CD14-positive monocyte (primary cell): ENCODE data around the gene PVRIG. TPM values are rescaled to one million over a fixed set of nuclear protein-coding genes. Genes with fewer than 3 reads are reported as not detected.
"Not testable (repeated sequence)": the region's sequence is repeated elsewhere in the genome, so short reads cannot be mapped to it uniquely, and the experiment has no call there.

Experiments
- DNase-seq, 3 donors: peaks; one replicate each; pipeline ENCODE4 v3.0.0-alpha.2; 2011 to 2022
- H2AFZ ChIP-seq: 2 replicates; pipeline ENCODE4 v1.6.0; 2012; ENCODE audit warnings: mild to moderate bottlenecking, low read depth, low read length, inconsistent platforms; ENCODE audit not compliant: insufficient read depth, poor library complexity, severe bottlenecking
- H3K27ac ChIP-seq, 2 donors: 1 replicate in 1 of 2; 2 replicates in 1 of 2; pipeline ENCODE4 v1.5.1; 2012 to 2013; ENCODE audit warnings: low read length in 2 of 2, control low read depth in 1 of 2, inconsistent platforms in 1 of 2, low read depth in 1 of 2, mild to moderate bottlenecking in 1 of 2
- H3K27me3 ChIP-seq, 2 donors: one replicate each; pipeline versions ENCODE4 v1.6.0 to v1.6.1; 2011 to 2013; ENCODE audit warnings: low read length in 2 of 2; ENCODE audit not compliant: control insufficient read depth in 2 of 2, insufficient read depth in 2 of 2
- H3K36me3 ChIP-seq, 2 donors: replicated peaks in 1 of 2; 1 replicate in 1 of 2; 2 replicates in 1 of 2; pipeline versions ENCODE4 v1.5.1 to v1.6.1; 2012 to 2013; ENCODE audit warnings: low read length in 2 of 2, control low read depth in 1 of 2, inconsistent platforms in 1 of 2, mild to moderate bottlenecking in 1 of 2; ENCODE audit not compliant: insufficient read depth in 2 of 2, control insufficient read depth in 1 of 2
- H3K4me1 ChIP-seq, 2 donors: 1 replicate in 1 of 2; 2 replicates in 1 of 2; pipeline versions ENCODE4 v1.5.1 to v1.6.1; 2012 to 2013; ENCODE audit warnings: low read length in 2 of 2, control low read depth in 1 of 2, inconsistent platforms in 1 of 2, mild to moderate bottlenecking in 1 of 2, moderate library complexity in 1 of 2; ENCODE audit not compliant: insufficient read depth in 2 of 2, control insufficient read depth in 1 of 2
- H3K4me2 ChIP-seq: replicated peaks from 2 replicates; pipeline ENCODE3; 2012; ENCODE audit warnings: low read length, moderate library complexity, mild to moderate bottlenecking; ENCODE audit not compliant: poor library complexity, severe bottlenecking; ENCODE audit errors: extremely low read depth
- H3K4me3 ChIP-seq, 3 experiments: fragments of 200-600 bp in 1 of 3; sonication (generic) in 1 of 3; replicated peaks in 1 of 3; 1 replicate in 2 of 3; 2 replicates in 1 of 3; pipeline ENCODE4 v1.5.1; 2011 to 2013; ENCODE audit warnings: low read length in 3 of 3, mild to moderate bottlenecking in 3 of 3, control low read depth in 2 of 3, low read depth in 2 of 3, inconsistent platforms in 1 of 3, moderate library complexity in 1 of 3
- H3K79me2 ChIP-seq: 2 replicates; pipeline ENCODE4 v1.6.0; 2012; ENCODE audit warnings: mild to moderate bottlenecking, control low read depth, inconsistent platforms, low read length, moderate library complexity; ENCODE audit not compliant: insufficient read depth
- H3K9ac ChIP-seq: 2 replicates; pipeline ENCODE4 v1.6.0; 2017; ENCODE audit warnings: low read length, mild to moderate bottlenecking; ENCODE audit not compliant: insufficient read depth, poor library complexity, severe bottlenecking
- H3K9me3 ChIP-seq, 2 donors: replicated peaks in 1 of 2; 1 replicate in 1 of 2; 2 replicates in 1 of 2; pipeline versions ENCODE4 v1.5.1 to v1.6.1; 2012 to 2013; ENCODE audit warnings: low read length in 2 of 2, control low read depth in 1 of 2; ENCODE audit not compliant: control insufficient read depth in 1 of 2, insufficient read depth in 1 of 2
- H4K20me1 ChIP-seq: 2 replicates; pipeline ENCODE4 v1.6.0; 2012; ENCODE audit warnings: mild to moderate bottlenecking, low read length, control low read depth, moderate library complexity; ENCODE audit not compliant: insufficient read depth
- H3K27ac Mint-ChIP-seq, 7 donors: one replicate each; pipeline ENCODE4 v1.8.0; 2020; ENCODE audit warnings: mild to moderate bottlenecking in 7 of 7, mixed read lengths in 7 of 7, moderate library complexity in 6 of 7, inconsistent platforms in 2 of 7
- H3K27me3 Mint-ChIP-seq, 3 donors: one replicate each; pipeline ENCODE4 v1.8.0; 2021 to 2022; ENCODE audit warnings: low read depth in 3 of 3, mild to moderate bottlenecking in 3 of 3, mixed read lengths in 3 of 3, moderate library complexity in 3 of 3, inconsistent platforms in 1 of 3
- H3K36me3 Mint-ChIP-seq, 2 donors: one replicate each; pipeline ENCODE4 v1.8.0; 2020; ENCODE audit warnings: mixed read lengths in 2 of 2, inconsistent platforms in 1 of 2, mild to moderate bottlenecking in 1 of 2
- H3K4me1 Mint-ChIP-seq: one replicate; pipeline ENCODE4 v1.8.0; 2020; ENCODE audit warnings: mild to moderate bottlenecking, mixed read lengths
- H3K4me3 Mint-ChIP-seq, 2 donors: one replicate each; pipeline ENCODE4 v1.8.0; 2020; ENCODE audit warnings: mild to moderate bottlenecking in 2 of 2, mixed read lengths in 2 of 2, moderate library complexity in 1 of 2
- H3K9me3 Mint-ChIP-seq, 7 donors: one replicate each; pipeline ENCODE4 v1.8.0; 2020 to 2022; ENCODE audit warnings: mixed read lengths in 7 of 7, mild to moderate bottlenecking in 6 of 7, moderate library complexity in 6 of 7, inconsistent platforms in 2 of 7
- CTCF ChIP-seq: fragments of 200-600 bp; IDR thresholded peaks from one replicate; pipeline ENCODE4 v1.8.0; 2022; ENCODE audit warnings: antibody characterized with exemption, mild to moderate bottlenecking
- WGBS: methylation state at CpG from one replicate; pipeline ENCODE4 v1.1.5; 2013; ENCODE audit warnings: missing lambda C conversion rate; ENCODE audit not compliant: insufficient coverage; 5-methylcytosine and 5-hydroxymethylcytosine counted together
- intact Hi-C, 2 donors: fragments of 100-400 bp; cut with micrococcal nuclease; formaldehyde crosslinking; loops; one replicate each; pipeline versions ENCODE4 v1.15.0 to v1.15.1; 2023
- polyA plus RNA-seq, 3 donors: library from polyadenylated mRNA; depleted of rRNA in 1 of 3; unstranded in 2 of 3; stranded (reverse) in 1 of 3; fragments of 300-500 nt in 2 of 3; fragments of >200 nt in 1 of 3; fragmentation: Illumina TruSeq in 2 of 3; gene quantifications; 1 replicate in 2 of 3; 2 replicates in 1 of 3; pipeline ENCODE4 v1.2.3, GENCODE V29; 2012 to 2021

Gene PVRIG
- polyA plus RNA-seq, 3 donors: 0.27 to 0.38 TPM; not detected in 1

GRCh38 chr7:100246865-100247137 is 27.1 kb downstream of the PVRIG start:
- H3K4me3 Mint-ChIP-seq, H3K4me2 ChIP-seq: not testable (repeated sequence)

GRCh38 chr7:100247152-100247757 is 27.5 kb downstream of the PVRIG start:
- no peak for TF ChIP-seq CTCF
- no peaks in the 10 kb centered on the region for H3K27me3 ChIP-seq
- intact Hi-C loops: no loop called here
- no peaks in the 10 kb centered on the region for H4K20me1 ChIP-seq
- 41% methylated on average over 7 of the region's 11 CpGs for WGBS
- H3K79me2 ChIP-seq: no peaks in the 10 kb centered on the region
- H3K36me3 ChIP-seq: no peaks in the 10 kb centered on the region
- peak overlapping the region in 3 of 7 donors; percentile 22 to 46 (median 32) for H3K27ac Mint-ChIP-seq
- H3K4me2 ChIP-seq: no peak overlapping the region
- no peak overlapping the region for H3K27ac ChIP-seq
- peaks cover 8 to 10% of the 10 kb centered on the region in 2 donors for H3K4me1 ChIP-seq
- no peak overlapping the region for H3K4me3 ChIP-seq
- no peaks in the 10 kb centered on the region for H3K9me3 ChIP-seq
- H3K9me3 Mint-ChIP-seq: no peaks in the 10 kb centered on the region
- H3K9ac ChIP-seq: no peak overlapping the region
- no peak overlapping the region for H3K4me3 Mint-ChIP-seq
- H2AFZ ChIP-seq: no peak overlapping the region
- H3K27me3 Mint-ChIP-seq: peaks cover 0 to 1% (median 1%) of the 10 kb centered on the region in 3 donors
- no peaks in the 10 kb centered on the region for H3K36me3 Mint-ChIP-seq
- peaks cover 30% of the 10 kb centered on the region for H3K4me1 Mint-ChIP-seq
- no peak for DNase-seq

More at GRCh38 chr7:100246865-100247137, 27.1 kb downstream of the PVRIG start:
- H3K27ac Mint-ChIP-seq, H3K4me3 ChIP-seq, H2AFZ ChIP-seq, H3K27me3 ChIP-seq, H3K36me3 ChIP-seq, H3K9ac ChIP-seq, H3K9me3 Mint-ChIP-seq, H3K79me2 ChIP-seq, H3K27me3 Mint-ChIP-seq, intact Hi-C loops, H4K20me1 ChIP-seq, H3K9me3 ChIP-seq, DNase-seq, H3K27ac ChIP-seq, H3K36me3 Mint-ChIP-seq: not testable (repeated sequence)
- peaks cover 8 to 10% of the 10 kb centered on the region in 2 donors for H3K4me1 ChIP-seq
- peaks cover 30% of the 10 kb centered on the region for H3K4me1 Mint-ChIP-seq
- WGBS: 100% methylated on average over 1 of the region's 9 CpGs
